Measurements from ENCODE around the gene INPP5A.

The INPP5A gene

DNA sequence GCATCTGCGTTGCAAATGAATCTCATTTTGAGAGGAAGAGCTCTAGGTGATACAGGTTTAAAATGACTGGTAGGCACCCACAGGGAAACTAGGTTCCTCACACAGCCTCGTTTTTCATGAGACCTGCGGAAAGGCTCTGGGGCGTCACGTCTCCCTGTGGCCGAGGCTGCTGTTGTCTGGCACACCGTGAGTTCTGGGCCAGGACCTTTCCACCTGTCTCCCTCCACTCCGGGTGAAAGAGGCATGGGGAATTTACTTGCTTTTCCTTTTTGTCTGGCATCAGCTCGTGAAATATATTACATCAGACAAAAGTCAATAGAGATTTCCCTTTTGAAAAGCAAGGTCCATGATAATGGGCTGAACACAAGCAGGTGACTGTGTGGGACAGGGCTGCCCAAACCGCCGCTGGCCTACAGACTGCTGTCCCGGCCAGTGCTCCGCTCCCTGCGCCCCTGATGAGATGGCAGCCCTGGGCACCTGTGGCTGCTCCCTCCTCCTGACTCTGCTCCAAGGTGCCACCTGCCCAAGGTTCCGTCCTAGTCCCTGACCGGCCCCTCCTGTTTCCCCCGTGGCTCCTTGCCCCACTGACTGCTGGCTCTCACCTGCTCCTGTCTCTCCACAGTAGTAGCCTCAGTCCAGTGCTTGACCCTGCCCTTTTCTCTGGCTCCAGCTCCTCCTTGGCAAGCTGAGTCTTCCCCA is 138.8 kb downstream of the INPP5A start:
- no peak overlapping the region for H3K27ac ChIP-seq
- no peak overlapping the region for H3K4me3 ChIP-seq (ENCODE audit: low read depth, low read length)
- DNase-seq: no peak
- in situ Hi-C loops (cut with HindIII; ENCODE audit: low pct_ligation_motif_present, low sequenced_read_pairs): no loop called here
- TF ChIP-seq, protein P1, sequence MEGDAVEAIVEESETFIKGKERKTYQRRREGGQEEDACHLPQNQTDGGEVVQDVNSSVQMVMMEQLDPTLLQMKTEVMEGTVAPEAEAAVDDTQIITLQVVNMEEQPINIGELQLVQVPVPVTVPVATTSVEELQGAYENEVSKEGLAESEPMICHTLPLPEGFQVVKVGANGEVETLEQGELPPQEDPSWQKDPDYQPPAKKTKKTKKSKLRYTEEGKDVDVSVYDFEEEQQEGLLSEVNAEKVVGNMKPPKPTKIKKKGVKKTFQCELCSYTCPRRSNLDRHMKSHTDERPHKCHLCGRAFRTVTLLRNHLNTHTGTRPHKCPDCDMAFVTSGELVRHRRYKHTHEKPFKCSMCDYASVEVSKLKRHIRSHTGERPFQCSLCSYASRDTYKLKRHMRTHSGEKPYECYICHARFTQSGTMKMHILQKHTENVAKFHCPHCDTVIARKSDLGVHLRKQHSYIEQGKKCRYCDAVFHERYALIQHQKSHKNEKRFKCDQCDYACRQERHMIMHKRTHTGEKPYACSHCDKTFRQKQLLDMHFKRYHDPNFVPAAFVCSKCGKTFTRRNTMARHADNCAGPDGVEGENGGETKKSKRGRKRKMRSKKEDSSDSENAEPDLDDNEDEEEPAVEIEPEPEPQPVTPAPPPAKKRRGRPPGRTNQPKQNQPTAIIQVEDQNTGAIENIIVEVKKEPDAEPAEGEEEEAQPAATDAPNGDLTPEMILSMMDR (IDR thresholded peaks at IDR 0.05; ENCODE audit: low read depth, low read length, missing control alignments): no peak
- H3K36me3 ChIP-seq (replicated peaks): no peaks in the 10 kb centered on the region
- H3K27me3 ChIP-seq (replicated peaks): no peaks in the 10 kb centered on the region

- TF ChIP-seq, protein P1 (IDR thresholded peaks at IDR 0.05; ENCODE audit: low read depth, low read length, missing control alignments): no peak
- H3K27me3 ChIP-seq (replicated peaks): no peaks in the 10 kb centered on the region
- no peaks in the 10 kb centered on the region for H3K36me3 ChIP-seq (replicated peaks)
- H3K27ac ChIP-seq: no peak overlapping the region
- DNase-seq: no peak
- no peak overlapping the region for H3K4me3 ChIP-seq (ENCODE audit: low read depth, low read length)
- in situ Hi-C loops (cut with HindIII; ENCODE audit: low pct_ligation_motif_present, low sequenced_read_pairs): no loop called here
Observed at GRCh38 chr10:132677096-132677472, 139.5 kb downstream of the INPP5A start.

DNA sequence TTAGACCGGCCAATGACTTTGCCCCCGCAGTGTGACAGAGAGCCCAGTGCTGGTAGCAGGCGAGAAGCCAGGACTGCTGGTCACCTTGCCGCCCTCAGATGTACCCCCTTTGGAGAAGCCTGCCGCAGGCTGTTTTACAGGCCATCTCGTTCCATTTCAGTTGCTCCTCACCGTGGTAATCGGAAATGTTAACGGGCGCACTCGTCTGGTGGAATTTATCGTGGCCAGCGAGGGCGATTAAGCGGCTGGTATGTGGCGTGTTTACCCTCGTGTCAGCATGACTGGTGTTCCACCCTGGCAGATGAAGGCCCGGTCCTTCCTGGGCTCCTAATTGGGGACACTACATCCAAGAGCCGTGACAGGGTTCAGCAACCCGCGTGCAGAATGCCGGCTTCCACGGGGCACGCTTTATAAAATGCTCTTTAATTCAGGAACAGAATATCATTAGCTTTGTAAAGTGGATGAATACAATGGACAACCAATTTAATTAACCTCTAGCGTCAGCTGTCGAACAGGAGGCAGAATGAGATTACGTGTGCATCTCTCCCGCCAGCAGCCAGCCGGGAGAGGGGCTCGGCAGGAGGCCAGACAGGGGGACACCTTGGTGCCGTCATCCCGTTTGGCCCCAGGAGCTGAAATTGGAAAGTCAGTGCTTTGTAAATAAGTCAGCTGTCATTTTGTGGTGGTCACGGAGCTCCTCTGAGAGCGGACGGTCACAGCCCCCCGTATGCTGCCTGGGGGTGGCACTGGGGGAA is 140.1 kb downstream of the INPP5A start:
- Histone ChIP-seq H3K36me3 (replicated peaks) (no peaks in the 10 kb centered on the region), H3K27me3 (replicated peaks) (no peaks in the 10 kb centered on the region), H3K27ac (no peak overlapping the region), H3K4me3 (ENCODE audit: low read depth, low read length) (no peak overlapping the region)
- in situ Hi-C loops (cut with HindIII; ENCODE audit: low pct_ligation_motif_present, low sequenced_read_pairs): no loop called here
- no peak for DNase-seq
- TF ChIP-seq, protein P1 (IDR thresholded peaks at IDR 0.05; ENCODE audit: low read depth, low read length, missing control alignments): no peak

GRCh38 chr10:132678436-132679216 is 141.0 kb downstream of the INPP5A start:
- Histone ChIP-seq H3K27me3 (replicated peaks) (no peaks in the 10 kb centered on the region), H3K27ac (no peak overlapping the region), H3K4me3 (ENCODE audit: low read depth, low read length) (no peak overlapping the region), H3K36me3 (replicated peaks) (no peaks in the 10 kb centered on the region)
- no peak for DNase-seq
- in situ Hi-C loops (cut with HindIII; ENCODE audit: low pct_ligation_motif_present, low sequenced_read_pairs): no loop called here
- TF ChIP-seq, protein P1 (IDR thresholded peaks at IDR 0.05; ENCODE audit: low read depth, low read length, missing control alignments): no peak

- Histone ChIP-seq H3K4me3 (ENCODE audit: low read depth, low read length) (no peak overlapping the region), H3K27ac (no peak overlapping the region), H3K27me3 (replicated peaks) (no peaks in the 10 kb centered on the region), H3K36me3 (replicated peaks) (no peaks in the 10 kb centered on the region)
- TF ChIP-seq, protein P1 (IDR thresholded peaks at IDR 0.05; ENCODE audit: low read depth, low read length, missing control alignments): no peak
- DNase-seq: no peak
- in situ Hi-C loops (cut with HindIII; ENCODE audit: low pct_ligation_motif_present, low sequenced_read_pairs): no loop called here
Observed at GRCh38 chr10:132679217-132679595, 141.6 kb downstream of the INPP5A start.
